PC-3 (cell line): ENCODE measurements around the gene OR52A1. TPM values are rescaled to one million over a fixed set of nuclear protein-coding genes. Genes with fewer than 3 reads are reported as not detected.
"Not testable (repeated sequence)": the region's sequence is repeated elsewhere in the genome, so short reads cannot be mapped to it uniquely, and the experiment has no call there.

Source experiments
- ATAC-seq: fragments of 200-7000 bp; cut with Tn5 transposase; 2 replicates; pipeline ENCODE4 v1.9.1; 2020; ENCODE audit warnings: mild to moderate bottlenecking, moderate library complexity
- BruUV-seq: library from RNA; stranded (reverse); fragments of 400-500 nt; replicated peaks from 2 replicates; lab custom pipeline; 2021; lab: Mats Ljungman, UMichigan
- CTCF ChIA-PET: fragments of 300-600 bp; sonication (Branson Sonifier 250); formaldehyde crosslinking; loops from one replicate; lab custom pipeline; 2022; ENCODE audit warnings: antibody characterized with exemption; lab: Charles Lee
- POLR2A ChIA-PET: fragments of 300-600 bp; sonication (Branson Sonifier 250); formaldehyde crosslinking; loops from one replicate; lab custom pipeline; 2022; ENCODE audit warnings: antibody characterized with exemption; ENCODE audit not compliant: unreplicated experiment; lab: Charles Lee
- DNase-seq: peaks from one replicate; pipeline ENCODE4 v3.0.0-alpha.2; 2015
- H2AFZ ChIP-seq: fragments of 300-600 bp; sonication (generic); 2 replicates; pipeline ENCODE4 v1.6.0; 2016; ENCODE audit warnings: antibody characterized with exemption, low read length
- H3F3A ChIP-seq: fragments of 300-600 bp; sonication (generic); one replicate; pipeline ENCODE4 v1.6.0; 2017; ENCODE audit warnings: antibody characterized with exemption, low read length, control low read depth, mild to moderate bottlenecking; ENCODE audit not compliant: unreplicated experiment
- H3K27ac ChIP-seq: fragments of 300-600 bp; sonication (generic); 2 replicates; pipeline ENCODE4 v1.5.1; 2016; ENCODE audit warnings: mild to moderate bottlenecking, low read length
- H3K27me3 ChIP-seq: fragments of 300-600 bp; sonication (generic); 2 replicates; pipeline ENCODE4 v1.6.1; 2016; ENCODE audit warnings: low read length, mixed read lengths
- H3K36me3 ChIP-seq: fragments of 300-600 bp; sonication (generic); 2 replicates; pipeline ENCODE4 v1.6.1; 2016; ENCODE audit warnings: low read depth, mixed run types, low read length, mixed read lengths
- H3K4me1 ChIP-seq: fragments of 300-600 bp; sonication (generic); 2 replicates; pipeline ENCODE4 v1.5.1; 2016; ENCODE audit warnings: low read length; ENCODE audit not compliant: insufficient read depth
- H3K4me2 ChIP-seq: fragments of 300-600 bp; sonication (generic); 2 replicates; pipeline ENCODE4 v1.6.0; 2016; ENCODE audit warnings: low read length
- H3K4me3 ChIP-seq: fragments of 300-600 bp; sonication (generic); 2 replicates; pipeline ENCODE4 v1.5.1; 2016; ENCODE audit warnings: mild to moderate bottlenecking, low read length, mixed read lengths
- H3K79me2 ChIP-seq: fragments of 300-600 bp; sonication (generic); 2 replicates; pipeline ENCODE4 v1.6.1; 2017; ENCODE audit warnings: low read length, mixed read lengths
- H3K9ac ChIP-seq: fragments of 300-600 bp; sonication (generic); 2 replicates; pipeline ENCODE4 v1.6.0; 2016; ENCODE audit warnings: mild to moderate bottlenecking, low read length
- H3K9me2 ChIP-seq: fragments of 300-600 bp; sonication (generic); replicated peaks from 2 replicates; pipeline ENCODE4 v1.6.1; 2016; ENCODE audit warnings: mixed run types, low read length, mixed read lengths
- H3K9me3 ChIP-seq: fragments of 300-600 bp; sonication (generic); 2 replicates; pipeline ENCODE4 v1.6.1; 2016; ENCODE audit warnings: low read length, mixed read lengths
- H4K20me1 ChIP-seq: fragments of 300-600 bp; sonication (generic); 2 replicates; pipeline ENCODE4 v1.6.1; 2016; ENCODE audit warnings: low read length, mixed read lengths
- EZH2 ChIP-seq: fragments of 300-600 bp; sonication (generic); IDR thresholded peaks from one replicate; pipeline ENCODE4 v1.6.1; 2017; ENCODE audit warnings: antibody characterized with exemption, mild to moderate bottlenecking, low read length; ENCODE audit not compliant: unreplicated experiment
- EZH2phosphoT487 ChIP-seq: fragments of 300-600 bp; sonication (generic); IDR thresholded peaks from 2 replicates; pipeline ENCODE4 v1.6.1; 2018; ENCODE audit warnings: mild to moderate bottlenecking, antibody characterized with exemption, low read length, borderline replicate concordance
- intact Hi-C: fragments of 100-400 bp; cut with micrococcal nuclease; formaldehyde crosslinking; loops from 2 replicates; pipeline ENCODE4 v1.9.0; 2023
- total RNA-seq: library from RNA; depleted of rRNA; stranded (reverse); fragments of >200 nt; gene quantifications from 2 replicates; pipeline ENCODE4 v1.2.3, GENCODE V29; 2014
- TF ChIP-seq, protein P1 (sequence below): fragments of 300-600 bp; sonication (generic); conservative IDR thresholded peaks from 2 replicates; pipeline ENCODE4 v1.5.1; 2017; ENCODE audit warnings: antibody characterized with exemption, low read depth, mild to moderate bottlenecking, low read length

Gene OR52A1
- total RNA-seq, 1 experiment from 2014 or later = not detected

DNA sequence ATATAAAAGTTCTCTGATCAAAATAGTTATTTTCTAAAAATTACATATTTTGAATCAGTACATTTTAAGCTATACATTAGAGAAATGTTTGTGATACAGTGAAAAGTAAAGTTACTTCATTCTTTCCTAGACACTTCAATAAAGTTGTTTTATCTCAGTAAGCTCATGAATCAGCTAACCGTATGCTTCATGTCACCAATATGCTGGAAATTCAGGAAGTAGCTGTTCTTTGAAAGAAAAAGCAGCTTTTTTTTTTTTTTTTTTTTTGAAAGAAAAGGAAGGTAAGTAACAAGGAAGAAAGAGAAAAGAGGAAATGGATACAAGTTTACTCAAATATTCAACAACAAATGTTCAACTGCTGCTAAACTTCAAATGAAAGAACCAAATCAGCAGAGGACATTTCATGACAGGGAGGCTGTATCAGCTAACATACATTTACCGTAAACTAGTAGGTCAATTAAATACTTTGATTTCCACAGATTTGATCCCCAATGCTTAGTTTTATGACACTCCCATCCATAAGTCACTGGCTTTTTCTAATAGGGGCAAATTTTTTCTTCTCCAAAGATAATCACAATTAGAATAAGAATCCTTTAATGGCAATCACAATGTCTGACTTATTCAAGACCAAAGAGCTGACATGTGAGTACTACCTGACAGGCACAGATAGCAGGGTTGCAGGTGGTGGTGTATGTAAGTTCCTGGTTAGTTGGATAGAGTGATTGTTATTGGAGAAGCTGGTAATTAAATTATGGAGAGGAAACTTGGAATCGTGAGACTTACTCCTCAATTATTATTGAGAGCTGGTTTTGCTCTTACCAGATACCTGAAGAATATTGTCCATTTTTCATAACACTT is 754 bp downstream of the OR52A1 start:
- no peaks in the 10 kb centered on the region for H3K9me2 ChIP-seq
- ChIA-PET POLR2A (no interaction called here), CTCF (no interaction called here)
- H3K4me2 ChIP-seq = no peak overlapping the region
- H3K9me3 ChIP-seq = no peaks in the 10 kb centered on the region
- H3K27me3 ChIP-seq = no peaks in the 10 kb centered on the region
- H2AFZ ChIP-seq = no peak overlapping the region
- H3K79me2 ChIP-seq = no peaks in the 10 kb centered on the region
- H3K9ac ChIP-seq = no peak overlapping the region
- DNase-seq = no peak
- no peaks in the 10 kb centered on the region for H3K4me1 ChIP-seq
- H3K27ac ChIP-seq = no peak overlapping the region
- H4K20me1 ChIP-seq = no peaks in the 10 kb centered on the region
- no peaks in the 10 kb centered on the region for H3F3A ChIP-seq
- H3K4me3 ChIP-seq = no peak overlapping the region
- intact Hi-C loops = no loop called here
- H3K36me3 ChIP-seq = no peaks in the 10 kb centered on the region
- ATAC-seq = no peak
- BruUV-seq = no TSS peak
- TF ChIP-seq EZH2 = no peak

GRCh38 chr11:5151713-5152153 is 2.8 kb downstream of the OR52A1 start:
- ATAC-seq (no peak), DNase-seq (no peak)
- no peaks in the 10 kb centered on the region for H3K27me3 ChIP-seq
- no peaks in the 10 kb centered on the region for H3K36me3 ChIP-seq
- H3K9me3 ChIP-seq = no peaks in the 10 kb centered on the region
- ChIA-PET POLR2A (no interaction called here), CTCF (no interaction called here)
- no peak overlapping the region for H3K4me3 ChIP-seq
- H3K79me2 ChIP-seq = no peaks in the 10 kb centered on the region
- H3K9ac ChIP-seq = no peak overlapping the region
- H3K9me2 ChIP-seq = no peaks in the 10 kb centered on the region
- H3K27ac ChIP-seq = no peak overlapping the region
- intact Hi-C loops = no loop called here
- TF ChIP-seq EZH2phosphoT487 = no peak
- TF ChIP-seq, protein P1, sequence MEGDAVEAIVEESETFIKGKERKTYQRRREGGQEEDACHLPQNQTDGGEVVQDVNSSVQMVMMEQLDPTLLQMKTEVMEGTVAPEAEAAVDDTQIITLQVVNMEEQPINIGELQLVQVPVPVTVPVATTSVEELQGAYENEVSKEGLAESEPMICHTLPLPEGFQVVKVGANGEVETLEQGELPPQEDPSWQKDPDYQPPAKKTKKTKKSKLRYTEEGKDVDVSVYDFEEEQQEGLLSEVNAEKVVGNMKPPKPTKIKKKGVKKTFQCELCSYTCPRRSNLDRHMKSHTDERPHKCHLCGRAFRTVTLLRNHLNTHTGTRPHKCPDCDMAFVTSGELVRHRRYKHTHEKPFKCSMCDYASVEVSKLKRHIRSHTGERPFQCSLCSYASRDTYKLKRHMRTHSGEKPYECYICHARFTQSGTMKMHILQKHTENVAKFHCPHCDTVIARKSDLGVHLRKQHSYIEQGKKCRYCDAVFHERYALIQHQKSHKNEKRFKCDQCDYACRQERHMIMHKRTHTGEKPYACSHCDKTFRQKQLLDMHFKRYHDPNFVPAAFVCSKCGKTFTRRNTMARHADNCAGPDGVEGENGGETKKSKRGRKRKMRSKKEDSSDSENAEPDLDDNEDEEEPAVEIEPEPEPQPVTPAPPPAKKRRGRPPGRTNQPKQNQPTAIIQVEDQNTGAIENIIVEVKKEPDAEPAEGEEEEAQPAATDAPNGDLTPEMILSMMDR = no peak
- no peak for TF ChIP-seq EZH2
- BruUV-seq = no TSS peak
- H3F3A ChIP-seq = no peaks in the 10 kb centered on the region
- no peaks in the 10 kb centered on the region for H4K20me1 ChIP-seq
- H3K4me2 ChIP-seq = no peak overlapping the region
- no peaks in the 10 kb centered on the region for H3K4me1 ChIP-seq
- H2AFZ ChIP-seq = no peak overlapping the region

- H3K4me1 ChIP-seq, H3K9ac ChIP-seq, H3K9me2 ChIP-seq, H3K4me2 ChIP-seq, DNase-seq, H3K36me3 ChIP-seq, H4K20me1 ChIP-seq, POLR2A ChIA-PET, H3F3A ChIP-seq, CTCF ChIA-PET, H3K9me3 ChIP-seq, H3K27ac ChIP-seq, H3K27me3 ChIP-seq, BruUV-seq, H3K4me3 ChIP-seq, H3K79me2 ChIP-seq, intact Hi-C loops, H2AFZ ChIP-seq, ATAC-seq: not testable (repeated sequence)
Observed at GRCh38 chr11:5144206-5144605, 10.4 kb downstream of the OR52A1 start.
